ENCODE data around the gene CDKN1C.

The CDKN1C gene

DNA sequence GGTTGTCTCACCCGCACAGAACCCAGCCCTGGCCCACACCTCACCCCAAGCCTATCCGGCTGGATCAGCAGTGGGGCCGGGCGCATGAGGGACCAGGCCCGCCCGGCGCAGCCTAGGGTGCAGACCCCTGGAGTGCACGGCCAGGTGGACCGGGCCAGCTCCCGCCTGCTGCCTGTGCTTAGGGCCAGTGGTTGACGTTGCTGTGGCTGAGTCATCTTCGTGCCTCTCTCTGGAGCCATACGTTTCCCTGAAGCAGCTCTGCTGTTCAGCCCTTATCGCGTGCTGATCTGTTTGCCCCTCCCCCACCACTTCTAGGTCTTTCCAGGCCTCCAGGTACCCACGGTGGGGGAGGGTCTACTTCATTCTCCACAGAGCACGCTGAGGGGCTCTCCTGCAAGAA lies 39.5 kb downstream of the CDKN1C start:
- Histone ChIP-seq H3K27me3 (ENCODE audit: control insufficient read depth, insufficient read depth, low read length) (no peaks in the 10 kb centered on the region), H3K27ac (no peak overlapping the region)

DNA sequence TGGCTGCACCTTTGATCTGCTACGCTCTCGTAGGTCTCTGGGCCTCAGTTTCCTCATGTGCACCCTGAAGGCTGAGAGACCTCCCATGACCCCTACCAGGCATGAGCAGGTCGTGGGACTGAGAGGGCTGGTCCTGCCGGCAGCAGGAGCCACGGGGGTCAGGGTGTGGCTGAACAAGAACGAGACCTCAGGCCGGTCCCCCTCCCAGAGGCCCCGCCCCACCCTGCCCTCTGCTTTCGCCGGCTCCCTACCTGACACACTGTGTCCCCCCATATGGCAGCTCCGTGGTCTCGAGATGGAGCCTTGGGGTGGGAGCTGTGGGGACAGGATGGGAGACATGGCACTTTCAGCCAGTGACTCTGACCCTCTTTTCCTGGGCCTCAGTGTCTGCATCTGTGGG lies 40.6 kb downstream of the CDKN1C start:
- Histone ChIP-seq H3K9me3 (ENCODE audit: control insufficient read depth, low read length) (no peaks in the 10 kb centered on the region), H3K36me3 (ENCODE audit: control insufficient read depth, insufficient read depth, low read length) (no peaks in the 10 kb centered on the region), H2AFZ (no peak overlapping the region), H3K27ac (no peak overlapping the region), H3K79me2 (no peaks in the 10 kb centered on the region), H3K4me1 (no peaks in the 10 kb centered on the region), H3K27me3 (ENCODE audit: control insufficient read depth, insufficient read depth, low read length) (no peaks in the 10 kb centered on the region), H3K4me3 (ENCODE audit: low read depth, low read length) (no peak overlapping the region), H3K9ac (no peak overlapping the region), H3K4me2 (ENCODE audit: low read length) (no peak overlapping the region)
- TF ChIP-seq, protein P1, sequence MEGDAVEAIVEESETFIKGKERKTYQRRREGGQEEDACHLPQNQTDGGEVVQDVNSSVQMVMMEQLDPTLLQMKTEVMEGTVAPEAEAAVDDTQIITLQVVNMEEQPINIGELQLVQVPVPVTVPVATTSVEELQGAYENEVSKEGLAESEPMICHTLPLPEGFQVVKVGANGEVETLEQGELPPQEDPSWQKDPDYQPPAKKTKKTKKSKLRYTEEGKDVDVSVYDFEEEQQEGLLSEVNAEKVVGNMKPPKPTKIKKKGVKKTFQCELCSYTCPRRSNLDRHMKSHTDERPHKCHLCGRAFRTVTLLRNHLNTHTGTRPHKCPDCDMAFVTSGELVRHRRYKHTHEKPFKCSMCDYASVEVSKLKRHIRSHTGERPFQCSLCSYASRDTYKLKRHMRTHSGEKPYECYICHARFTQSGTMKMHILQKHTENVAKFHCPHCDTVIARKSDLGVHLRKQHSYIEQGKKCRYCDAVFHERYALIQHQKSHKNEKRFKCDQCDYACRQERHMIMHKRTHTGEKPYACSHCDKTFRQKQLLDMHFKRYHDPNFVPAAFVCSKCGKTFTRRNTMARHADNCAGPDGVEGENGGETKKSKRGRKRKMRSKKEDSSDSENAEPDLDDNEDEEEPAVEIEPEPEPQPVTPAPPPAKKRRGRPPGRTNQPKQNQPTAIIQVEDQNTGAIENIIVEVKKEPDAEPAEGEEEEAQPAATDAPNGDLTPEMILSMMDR (IDR thresholded peaks at IDR 0.05) = no peak

More for the DNA sequence above, 39.5 kb downstream of the CDKN1C start:
- TF ChIP-seq, protein P1 (IDR thresholded peaks at IDR 0.05) = no peak
- H3K4me3 ChIP-seq (ENCODE audit: low read depth, low read length) = no peak overlapping the region
- no peaks in the 10 kb centered on the region for H3K36me3 ChIP-seq (ENCODE audit: control insufficient read depth, insufficient read depth, low read length)
- H3K9ac ChIP-seq = no peak overlapping the region
- H3K4me2 ChIP-seq (ENCODE audit: low read length) = no peak overlapping the region
- H3K79me2 ChIP-seq = no peaks in the 10 kb centered on the region
- H2AFZ ChIP-seq = no peak overlapping the region
- no peaks in the 10 kb centered on the region for H3K9me3 ChIP-seq (ENCODE audit: control insufficient read depth, low read length)
- H3K4me1 ChIP-seq = no peaks in the 10 kb centered on the region

DNA sequence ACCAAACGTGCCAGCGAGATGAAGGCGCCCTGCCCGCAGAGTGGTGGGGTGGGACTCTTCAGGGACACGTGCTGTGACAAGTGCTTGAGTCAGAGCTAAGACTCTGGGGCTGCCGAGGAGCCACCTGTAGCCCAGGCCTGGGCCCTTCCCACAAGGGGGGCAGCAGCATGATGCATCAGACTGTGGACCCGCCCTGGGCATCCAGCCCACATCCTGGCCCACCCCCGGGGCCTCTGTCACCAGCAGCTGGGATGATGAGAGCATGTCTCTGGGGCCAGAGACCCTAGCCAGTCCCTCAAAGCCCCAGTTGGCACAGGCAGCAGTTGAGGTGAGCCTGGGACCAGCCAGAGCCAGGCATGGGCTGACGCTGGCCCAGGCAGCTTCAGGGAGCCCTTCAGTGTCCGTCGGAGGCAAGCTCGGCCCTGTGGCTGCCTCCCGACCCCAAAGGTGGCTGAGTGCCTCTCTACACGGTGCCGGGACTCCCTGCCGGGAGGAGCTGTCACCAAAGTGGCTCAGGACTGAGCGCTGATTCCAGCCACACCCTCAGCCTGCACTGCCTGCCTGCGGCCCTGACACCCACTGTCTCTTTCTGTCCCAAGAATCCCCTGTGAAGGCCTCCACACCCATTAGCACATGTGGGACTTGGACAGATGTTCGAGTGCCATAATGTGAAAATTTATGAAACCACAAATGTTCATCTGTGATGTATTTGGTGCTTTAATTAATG lies 41.3 kb downstream of the CDKN1C start:
- Histone ChIP-seq H3K4me1 (no peaks in the 10 kb centered on the region), H2AFZ (no peak overlapping the region), H3K27me3 (ENCODE audit: control insufficient read depth, insufficient read depth, low read length) (no peaks in the 10 kb centered on the region), H3K4me3 (ENCODE audit: low read depth, low read length) (no peak overlapping the region), H3K27ac (no peak overlapping the region), H3K36me3 (ENCODE audit: control insufficient read depth, insufficient read depth, low read length) (no peaks in the 10 kb centered on the region), H3K79me2 (no peaks in the 10 kb centered on the region), H3K4me2 (ENCODE audit: low read length) (no peak overlapping the region), H3K9me3 (ENCODE audit: control insufficient read depth, low read length) (no peaks in the 10 kb centered on the region), H3K9ac (no peak overlapping the region)
- TF ChIP-seq, protein P1 (IDR thresholded peaks at IDR 0.05) = no peak

DNA sequence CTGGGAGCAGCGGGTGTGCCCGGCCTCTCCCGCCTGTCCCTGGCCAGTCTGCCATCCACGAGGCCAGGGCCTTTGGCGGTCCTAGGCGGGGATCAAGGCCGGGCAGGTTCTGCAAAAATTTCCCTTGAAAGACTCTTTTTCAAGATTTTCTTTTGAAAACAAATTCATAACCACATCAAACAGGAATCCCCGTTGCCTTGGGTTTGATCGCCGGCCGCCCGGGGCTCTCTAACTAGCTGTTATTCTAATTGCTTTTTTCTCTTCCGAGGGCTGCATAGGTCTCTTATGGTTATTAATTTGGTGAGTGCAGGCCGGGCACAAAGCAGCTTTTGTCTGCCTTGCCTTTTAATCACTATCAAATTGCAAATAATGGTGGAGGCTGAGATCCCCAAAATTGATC lies 42.0 kb downstream of the CDKN1C start:
- no peak overlapping the region for H3K27ac ChIP-seq
- no peak overlapping the region for H3K9ac ChIP-seq
- no peak overlapping the region for H2AFZ ChIP-seq
- H3K36me3 ChIP-seq (ENCODE audit: control insufficient read depth, insufficient read depth, low read length) = no peaks in the 10 kb centered on the region
- H3K4me3 ChIP-seq (ENCODE audit: low read depth, low read length) = no peak overlapping the region
- no peaks in the 10 kb centered on the region for H3K9me3 ChIP-seq (ENCODE audit: control insufficient read depth, low read length)
- H3K4me2 ChIP-seq (ENCODE audit: low read length) = no peak overlapping the region
- H3K27me3 ChIP-seq (ENCODE audit: control insufficient read depth, insufficient read depth, low read length) = no peaks in the 10 kb centered on the region
- H3K4me1 ChIP-seq = no peaks in the 10 kb centered on the region
- H3K79me2 ChIP-seq = no peaks in the 10 kb centered on the region
- TF ChIP-seq, protein P1 (IDR thresholded peaks at IDR 0.05) = no peak

DNA sequence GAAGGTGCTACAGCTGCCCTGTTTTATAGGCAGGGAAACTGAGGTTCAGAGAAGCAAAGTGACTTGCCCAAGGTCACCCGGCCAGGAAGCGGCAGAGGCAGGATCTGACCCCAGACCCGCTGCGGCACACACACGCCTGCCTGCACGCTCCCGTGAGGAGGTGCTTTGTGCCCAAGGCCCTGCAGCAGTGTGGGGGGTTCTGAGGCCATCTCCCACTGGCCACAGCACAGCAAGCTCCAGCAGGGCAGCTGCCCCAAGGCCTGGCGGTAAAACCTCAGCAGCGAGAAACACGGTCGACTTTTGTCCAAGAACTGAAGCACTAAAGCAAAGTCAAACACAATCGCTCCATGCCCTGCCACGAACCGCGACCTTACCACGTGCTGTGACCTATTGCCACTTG lies 42.7 kb downstream of the CDKN1C start:
- Histone ChIP-seq H3K79me2 (no peaks in the 10 kb centered on the region), H3K4me1 (no peaks in the 10 kb centered on the region), H3K4me3 (ENCODE audit: low read depth, low read length) (no peak overlapping the region), H3K27ac (no peak overlapping the region), H3K9ac (no peak overlapping the region), H2AFZ (no peak overlapping the region), H3K4me2 (ENCODE audit: low read length) (no peak overlapping the region), H3K36me3 (ENCODE audit: control insufficient read depth, insufficient read depth, low read length) (no peaks in the 10 kb centered on the region), H3K27me3 (ENCODE audit: control insufficient read depth, insufficient read depth, low read length) (no peaks in the 10 kb centered on the region), H3K9me3 (ENCODE audit: control insufficient read depth, low read length) (no peaks in the 10 kb centered on the region)
- TF ChIP-seq, protein P1 (IDR thresholded peaks at IDR 0.05) = no peak
